DOHH2 (cell line): Measurements from ENCODE around the gene MAFG.

Experiments used
- H3F3A ChIP-seq: fragments of 200-600 bp; sonication (generic), shearing (Covaris generic); 2 replicates; pipeline ENCODE4 v1.6.0; 2016; ENCODE audit warnings: antibody characterized with exemption, mild to moderate bottlenecking; ENCODE audit not compliant: control insufficient read depth, insufficient read depth
- H3K27ac ChIP-seq: fragments of 200-600 bp; sonication (generic); 2 replicates; pipeline ENCODE4 v1.5.1; 2014; ENCODE audit warnings: low read depth, mild to moderate bottlenecking, low read length, moderate library complexity
- H3K27me3 ChIP-seq: fragments of 200-600 bp; sonication (generic); 2 replicates; pipeline ENCODE4 v1.6.1; 2014; ENCODE audit warnings: mild to moderate bottlenecking, low read length, mixed read lengths; ENCODE audit not compliant: control insufficient read depth
- H3K36me3 ChIP-seq: fragments of 200-600 bp; sonication (generic); 2 replicates; pipeline ENCODE4 v1.6.1; 2014; ENCODE audit warnings: mild to moderate bottlenecking, low read length, moderate library complexity, mixed read lengths; ENCODE audit not compliant: control insufficient read depth
- H3K4me1 ChIP-seq: fragments of 200-600 bp; sonication (generic); 2 replicates; pipeline ENCODE4 v1.6.1; 2014; ENCODE audit warnings: mild to moderate bottlenecking, low read length, mixed read lengths; ENCODE audit not compliant: control insufficient read depth
- H3K4me2 ChIP-seq: fragments of 200-600 bp; sonication (generic); 2 replicates; pipeline ENCODE4 v1.6.0; 2014; ENCODE audit warnings: mild to moderate bottlenecking, low read length, moderate library complexity
- H3K4me3 ChIP-seq: fragments of 200-600 bp; sonication (generic); 2 replicates; pipeline ENCODE4 v1.5.1; 2014; ENCODE audit warnings: mild to moderate bottlenecking, low read length, mixed read lengths
- H3K79me2 ChIP-seq: fragments of 200-600 bp; sonication (generic); 2 replicates; pipeline ENCODE4 v1.6.1; 2014; ENCODE audit warnings: mild to moderate bottlenecking, low read length, mixed read lengths; ENCODE audit not compliant: control insufficient read depth
- H3K9me2 ChIP-seq: fragments of 200-600 bp; sonication (generic); replicated peaks from 2 replicates; pipeline ENCODE4 v1.6.1; 2014; ENCODE audit warnings: mild to moderate bottlenecking, low read length, mixed read lengths; ENCODE audit not compliant: control insufficient read depth
- H3K9me3 ChIP-seq: fragments of 200-600 bp; sonication (generic); 2 replicates; pipeline ENCODE4 v1.6.1; 2014; ENCODE audit warnings: antibody characterized with exemption, low read length, mixed read lengths; ENCODE audit not compliant: control insufficient read depth, insufficient read depth
- H4K20me1 ChIP-seq: fragments of 200-600 bp; sonication (generic); 2 replicates; pipeline ENCODE4 v1.6.0; 2014; ENCODE audit warnings: low read depth, mild to moderate bottlenecking, antibody characterized with exemption, low read length, moderate library complexity; ENCODE audit not compliant: control insufficient read depth, insufficient read depth
- CTCF ChIP-seq: fragments of 200-600 bp; sonication (generic); IDR thresholded peaks from one replicate; pipeline ENCODE4 v1.5.1; 2014; ENCODE audit warnings: antibody characterized with exemption, mild to moderate bottlenecking, low read depth, low read length; ENCODE audit not compliant: poor library complexity, severe bottlenecking
- EZH2phosphoT487 ChIP-seq: fragments of 200-600 bp; sonication (generic); IDR thresholded peaks from 2 replicates; pipeline ENCODE4 v1.6.1; 2017; ENCODE audit warnings: borderline replicate concordance, mild to moderate bottlenecking, antibody characterized with exemption, low read length, moderate library complexity, mixed read lengths

The MAFG gene

GRCh38 chr17:81962499-81963441 lies 35.2 kb upstream of the MAFG start:
- Histone ChIP-seq H3K4me3 (no peak overlapping the region), H3K9me3 (no peaks in the 10 kb centered on the region), H3K4me1 (peaks cover 23% of the 10 kb centered on the region), H3K27ac (no peak overlapping the region), H3K36me3 (no peaks in the 10 kb centered on the region), H3K9me2 (no peaks in the 10 kb centered on the region), H3K79me2 (no peaks in the 10 kb centered on the region), H3K4me2 (no peak overlapping the region), H3F3A (no peaks in the 10 kb centered on the region), H4K20me1 (no peaks in the 10 kb centered on the region), H3K27me3 (peaks cover 72% of the 10 kb centered on the region)
- TF ChIP-seq EZH2phosphoT487 = no peak
- TF ChIP-seq CTCF = no peak

GRCh38 chr17:81961521-81962498 lies 34.3 kb upstream of the MAFG start:
- H3K4me3 ChIP-seq = no peak overlapping the region
- H3K27ac ChIP-seq = no peak overlapping the region
- H3K36me3 ChIP-seq = no peaks in the 10 kb centered on the region
- H3K9me3 ChIP-seq = no peaks in the 10 kb centered on the region
- no peaks in the 10 kb centered on the region for H3K9me2 ChIP-seq
- H3K79me2 ChIP-seq = no peaks in the 10 kb centered on the region
- no peak overlapping the region for H3K4me2 ChIP-seq
- H3K4me1 ChIP-seq = peaks cover 14% of the 10 kb centered on the region
- TF ChIP-seq EZH2phosphoT487 (no peak), CTCF (no peak)
- no peaks in the 10 kb centered on the region for H3F3A ChIP-seq
- no peaks in the 10 kb centered on the region for H4K20me1 ChIP-seq
- peaks cover 64% of the 10 kb centered on the region for H3K27me3 ChIP-seq

GRCh38 chr17:81961087-81961511 lies 33.6 kb upstream of the MAFG start, which contains the start of gene NOTUM:
Gene NOTUM (minus strand): TSS chr17:81961187. CDS start chr17:81960909, 278 bp downstream.
- H3K27ac ChIP-seq = no peak within 1 kb of the TSS
- H3K4me3 ChIP-seq = peak within 1 kb of the TSS; percentile 64

More at GRCh38 chr17:81961087-81961511, 33.6 kb upstream of the MAFG start, which contains the start of gene NOTUM:
- Histone ChIP-seq H3K4me2 (peak within 1 kb of the TSS; percentile 71), H3K36me3 (no peaks in the 10 kb centered on the region), H3K4me1 (peaks cover 7% of the 10 kb centered on the region; the same call in 1 of the 2 replicates), H3K79me2 (no peaks in the 10 kb centered on the region), H3K9me3 (no peaks in the 10 kb centered on the region), H3F3A (no peaks in the 10 kb centered on the region), H3K27me3 (peaks cover 57% of the 10 kb centered on the region), H3K9me2 (no peaks in the 10 kb centered on the region), H4K20me1 (no peaks in the 10 kb centered on the region)
- no peak for TF ChIP-seq CTCF
- no peak for TF ChIP-seq EZH2phosphoT487
